GM12878 (cell line): ENCODE data around the gene GOSR1. TPM values are rescaled to one million over a fixed set of nuclear protein-coding genes. Genes with fewer than 3 reads are reported as not detected.

Source experiments
- ATAC-seq: fragments of 200-7000 bp; cut with Tn5 transposase; 3 replicates; pipeline ENCODE4 v1.9.1; 2020; ENCODE audit warnings: mild to moderate bottlenecking, moderate library complexity
- BruUV-seq: library from RNA; stranded (reverse); fragments of 400-500 nt; replicated peaks from 2 replicates; lab custom pipeline; 2021; lab: Mats Ljungman, UMichigan
- CTCF ChIA-PET: fragments of 300-600 bp; sonication (Branson Sonifier 250); formaldehyde crosslinking; extraction: SDS; loops from one replicate; lab custom pipeline; 2021; ENCODE audit warnings: inconsistent platforms; lab: Yijun Ruan, JAX
- POLR2A ChIA-PET: fragments of 350-600 bp; formaldehyde crosslinking; extraction: SDS; loops from one replicate; lab custom pipeline; 2021; ENCODE audit warnings: inconsistent platforms; lab: Charles Lee
- RAD21 ChIA-PET: fragments of 300-600 bp; sonication (Branson Sonifier 250); formaldehyde crosslinking; loops from one replicate; lab custom pipeline; 2023; ENCODE audit warnings: antibody characterized with exemption; ENCODE audit not compliant: unreplicated experiment; lab: Charles Lee
- SMC1A ChIA-PET: fragments of 300-600 bp; sonication (Branson Sonifier 250); formaldehyde crosslinking; loops from one replicate; lab custom pipeline; 2023; ENCODE audit not compliant: unreplicated experiment, uncharacterized antibody; lab: Charles Lee
- DNase-seq: peaks from one replicate; pipeline ENCODE4 v3.0.0-alpha.2; 2011; ENCODE audit warnings: low read depth, low spot score
- FAIRE-seq: peaks from 3 replicates; lab custom pipeline; 2011; peaks lifted over from hg19 to GRCh38; lab: Jason Lieb, UNC
- H2AFZ ChIP-seq: 2 replicates; pipeline ENCODE4 v1.6.0; 2011; ENCODE audit warnings: low read depth, low read length, control low read depth; ENCODE audit not compliant: control insufficient read depth
- H3K27ac ChIP-seq: 2 replicates; pipeline ENCODE4 v1.5.1; 2011; ENCODE audit warnings: control low read depth; ENCODE audit not compliant: control insufficient read depth, insufficient read depth
- H3K27me3 ChIP-seq, 2 experiments: replicated peaks in 1 of 2; 2 replicates each; pipeline versions ENCODE4 v1.6.0 to v1.6.1; 2011; ENCODE audit warnings: low read length in 1 of 2; ENCODE audit not compliant: control insufficient read depth in 2 of 2, insufficient read depth in 2 of 2
- H3K36me3 ChIP-seq, 2 experiments: 2 replicates each; pipeline ENCODE4 v1.5.1; 2011; ENCODE audit warnings: low read length in 1 of 2; ENCODE audit not compliant: control insufficient read depth in 2 of 2, insufficient read depth in 2 of 2
- H3K4me1 ChIP-seq: 2 replicates; pipeline ENCODE4 v1.6.1; 2011; ENCODE audit warnings: mild to moderate bottlenecking, low read length, moderate library complexity, mixed read lengths; ENCODE audit not compliant: control insufficient read depth, insufficient read depth
- H3K4me2 ChIP-seq: 2 replicates; pipeline ENCODE4 v1.6.0; 2011; ENCODE audit warnings: control low read depth; ENCODE audit not compliant: control insufficient read depth, insufficient read depth
- H3K4me3 ChIP-seq: fragments of 200-600 bp; sonication (generic); 2 replicates; pipeline ENCODE4 v1.5.1; 2016
- H3K79me2 ChIP-seq: 2 replicates; pipeline ENCODE4 v1.6.0; 2011; ENCODE audit warnings: low read length; ENCODE audit not compliant: control insufficient read depth, insufficient read depth
- H3K9ac ChIP-seq: 2 replicates; pipeline ENCODE4 v1.8.0; 2011; ENCODE audit warnings: low read length, control low read depth, mixed read lengths; ENCODE audit not compliant: control insufficient read depth, insufficient read depth
- H3K9me3 ChIP-seq: replicated peaks from 3 replicates; pipeline ENCODE4 v1.5.1; 2011; ENCODE audit warnings: mild to moderate bottlenecking, low read length; ENCODE audit not compliant: control insufficient read depth, insufficient read depth
- H4K20me1 ChIP-seq: 2 replicates; pipeline ENCODE4 v1.6.0; 2011; ENCODE audit not compliant: control insufficient read depth, insufficient read depth
- CBFB ChIP-seq: IDR thresholded peaks from 2 replicates; pipeline ENCODE4 v1.6.1; 2016; ENCODE audit warnings: antibody characterized with exemption, low read depth
- HDAC6 ChIP-seq: fragments of 200-600 bp; sonication (generic); IDR thresholded peaks from one replicate; pipeline ENCODE4 v1.8.0; 2017; ENCODE audit warnings: antibody characterized with exemption; ENCODE audit not compliant: unreplicated experiment
- MYB ChIP-seq: fragments of 150-350 bp; IDR thresholded peaks from 2 replicates; pipeline ENCODE4 v1.6.1; 2014; ENCODE audit warnings: mild to moderate bottlenecking, low read depth, low read length, borderline replicate concordance
- MYC ChIP-seq: IDR thresholded peaks from 2 replicates; pipeline ENCODE4 v1.6.1; 2011; ENCODE audit warnings: mild to moderate bottlenecking, low read length, moderate library complexity, inconsistent platforms; ENCODE audit not compliant: insufficient read depth, insufficient replicate concordance, insufficient read length, severe bottlenecking
- NFYB ChIP-seq: IDR thresholded peaks from 2 replicates; pipeline ENCODE4 v1.6.1; 2011; ENCODE audit warnings: low read depth, mild to moderate bottlenecking, low read length, improper control_type of control experiment, moderate library complexity; ENCODE audit not compliant: insufficient read depth
- NR2C2 ChIP-seq: IDR thresholded peaks from 2 replicates; pipeline ENCODE4 v1.6.1; 2011; ENCODE audit warnings: borderline replicate concordance, low read depth; ENCODE audit not compliant: control insufficient read depth, insufficient read length
- POU2F2 ChIP-seq: IDR thresholded peaks from 3 replicates; pipeline ENCODE4 v1.6.1; 2011; ENCODE audit warnings: low read depth, mild to moderate bottlenecking, low read length, borderline replicate concordance
- SMAD5 ChIP-seq: IDR thresholded peaks from 2 replicates; pipeline ENCODE4 v1.6.1; 2016; ENCODE audit warnings: antibody characterized with exemption, low read depth
- STAT3 ChIP-seq: IDR thresholded peaks from 2 replicates; pipeline ENCODE4 v1.6.1; 2011; ENCODE audit warnings: low read depth, low read length, improper control_type of control experiment
- WGBS: methylation state at CpG from one replicate; pipeline ENCODE4 v1.1.6; 2016; ENCODE audit warnings: low lambda C conversion rate; ENCODE audit not compliant: insufficient replicate concordance, insufficient coverage; ENCODE audit errors: missing lambda C conversion rate; 5-methylcytosine and 5-hydroxymethylcytosine counted together
- in situ Hi-C: fragments of 300-500 bp; cut with MboI; formaldehyde crosslinking; loops from 9 replicates; pipeline ENCODE4 v1.14.3; 2018; ENCODE audit warnings: mixed read lengths
- intact Hi-C: fragments of 100-400 bp; cut with micrococcal nuclease; formaldehyde crosslinking; loops from one replicate; pipeline ENCODE4 v1.14.2; 2022; ENCODE audit not compliant: unreplicated experiment
- polyA plus RNA-seq, 11 experiments: library from polyadenylated mRNA; depleted of rRNA in 4 of 11; unstranded in 6 of 11; stranded (reverse) in 5 of 11; fragments of >200 nt; fragmentation: Nextera tagmentation in 4 of 11; fragmentation: Illumina TruSeq in 1 of 11; extraction: Ambion mirVana in 4 of 11; extraction: Trizol in 1 of 11; gene quantifications; 1 replicate in 1 of 11; 2 replicates in 10 of 11; pipeline versions ENCODE4 v1.2.1 to v1.2.3, GENCODE V29; 2011 to 2016; ENCODE audit warnings: inconsistent platforms in 2 of 11, missing spikeins in 2 of 11, low read depth in 1 of 11
- total RNA-seq, 4 experiments: library from RNA; depleted of rRNA in 3 of 4; stranded (reverse); fragments of >200 nt in 3 of 4; fragmentation: Illumina TruSeq in 1 of 4; extraction: Trizol in 1 of 4; gene quantifications; 2 replicates each; pipeline versions ENCODE4 v1.2.1 to v1.2.3, GENCODE V29; 2013 to 2021
- TF ChIP-seq, protein P1 (sequence below): IDR thresholded peaks from 2 replicates; pipeline ENCODE4 v1.6.1; 2011; ENCODE audit warnings: low read depth, mild to moderate bottlenecking, low read length, moderate library complexity, borderline replicate concordance; ENCODE audit errors: extremely low read depth
- TF ChIP-seq, protein P2 (sequence below): fragments of 450-650 bp; IDR thresholded peaks from 2 replicates; pipeline ENCODE4 v1.6.1; 2018; ENCODE audit warnings: mild to moderate bottlenecking, low read depth, moderate library complexity; ENCODE audit not compliant: partially characterized antibody
- TF ChIP-seq, protein P3 (sequence below): fragments of 450-650 bp; formaldehyde crosslinking; IDR thresholded peaks from 2 replicates; pipeline ENCODE4 v1.4.0; 2022; ENCODE audit warnings: mild to moderate bottlenecking, moderate library complexity

GOSR1 gene
- total and polyA plus RNA-seq, 10 of the 15 experiments (the other 5 are each of a cell fraction or from before 2014, with no cell fraction given), result 21.4 to 99.3 (median 42.9) TPM

DNA sequence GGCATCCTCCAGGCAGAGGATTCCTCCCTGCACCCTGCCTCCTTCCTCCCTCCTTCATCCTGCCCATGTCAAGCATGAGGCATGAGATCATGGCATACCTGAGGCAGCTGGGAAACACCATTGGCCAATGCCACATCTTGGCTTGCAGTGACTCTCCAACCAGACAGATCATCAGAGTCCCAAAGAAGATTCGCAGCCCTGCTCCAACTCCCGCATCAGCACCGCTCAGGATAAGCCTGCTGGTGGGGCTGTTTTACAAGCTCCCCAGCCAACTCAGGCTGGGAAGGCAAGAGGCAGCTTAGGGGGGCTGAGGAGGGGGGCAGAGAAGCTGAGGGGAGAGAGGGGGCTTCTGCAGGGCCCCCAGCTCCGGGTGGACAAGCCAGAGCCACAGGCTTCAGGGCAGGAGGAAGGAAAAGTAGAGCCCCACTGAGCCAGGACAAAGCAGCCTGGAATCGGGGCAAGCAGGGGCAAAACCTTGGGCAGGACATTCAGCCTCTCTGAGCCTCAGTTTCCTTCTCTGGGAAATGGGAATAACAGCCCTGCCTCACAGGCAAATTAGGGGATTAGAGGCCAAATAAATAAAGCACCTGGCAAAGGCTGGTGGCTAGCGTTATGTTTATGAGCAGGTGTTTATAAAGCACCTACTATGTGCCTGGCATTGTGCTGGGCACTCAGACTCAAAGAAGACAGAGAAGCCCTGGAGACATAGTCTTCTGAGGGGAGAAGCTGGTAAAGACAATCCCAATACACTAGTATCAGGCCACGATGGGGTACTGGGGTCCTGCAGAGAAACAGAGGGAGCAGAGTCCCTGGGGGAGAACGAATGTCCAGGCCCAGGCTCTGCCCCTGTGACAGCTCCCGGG lies 88.1 kb downstream of the GOSR1 start:
- H3K9ac ChIP-seq, result no peak overlapping the region
- no peak overlapping the region for H3K4me3 ChIP-seq
- no peak overlapping the region for H3K27ac ChIP-seq
- no peaks in the 10 kb centered on the region for H3K9me3 ChIP-seq
- intact Hi-C loops (no loop called here), in situ Hi-C loops (no loop called here)
- H2AFZ ChIP-seq, result no peak overlapping the region
- no TSS peak for BruUV-seq
- SMC1A ChIA-PET, result no interaction called here
- 32% methylated on average over 9 of the region's 9 CpGs for WGBS
- FAIRE-seq, result no peak
- H3K4me1 ChIP-seq, result no peaks in the 10 kb centered on the region
- no peaks in the 10 kb centered on the region for H4K20me1 ChIP-seq
- no peak overlapping the region for H3K4me2 ChIP-seq
- no peak for ATAC-seq
- POLR2A ChIA-PET, result no interaction called here
- H3K36me3 ChIP-seq, result no peaks in the 10 kb centered on the region
- RAD21 ChIA-PET, result interaction anchor here (0.6 kb wide), 1 partner anchor 183 kb away, joined by 4 read pairs; no protein-coding TSS in a partner anchor
- CTCF ChIA-PET, result no interaction called here
- H3K27me3 ChIP-seq, result no peaks in the 10 kb centered on the region; a peak in 1 of 4 replicates
- no peak for DNase-seq
- no peaks in the 10 kb centered on the region for H3K79me2 ChIP-seq
- TF ChIP-seq CBFB (no peak), NFYB (no peak), NR2C2 (no peak), MYB (no peak), STAT3 (no peak), SMAD5 (no peak), MYC (no peak), POU2F2 (no peak), HDAC6 (no peak)
- TF ChIP-seq, protein P1, sequence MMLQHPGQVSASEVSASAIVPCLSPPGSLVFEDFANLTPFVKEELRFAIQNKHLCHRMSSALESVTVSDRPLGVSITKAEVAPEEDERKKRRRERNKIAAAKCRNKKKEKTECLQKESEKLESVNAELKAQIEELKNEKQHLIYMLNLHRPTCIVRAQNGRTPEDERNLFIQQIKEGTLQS, result no peak
- TF ChIP-seq, protein P2, sequence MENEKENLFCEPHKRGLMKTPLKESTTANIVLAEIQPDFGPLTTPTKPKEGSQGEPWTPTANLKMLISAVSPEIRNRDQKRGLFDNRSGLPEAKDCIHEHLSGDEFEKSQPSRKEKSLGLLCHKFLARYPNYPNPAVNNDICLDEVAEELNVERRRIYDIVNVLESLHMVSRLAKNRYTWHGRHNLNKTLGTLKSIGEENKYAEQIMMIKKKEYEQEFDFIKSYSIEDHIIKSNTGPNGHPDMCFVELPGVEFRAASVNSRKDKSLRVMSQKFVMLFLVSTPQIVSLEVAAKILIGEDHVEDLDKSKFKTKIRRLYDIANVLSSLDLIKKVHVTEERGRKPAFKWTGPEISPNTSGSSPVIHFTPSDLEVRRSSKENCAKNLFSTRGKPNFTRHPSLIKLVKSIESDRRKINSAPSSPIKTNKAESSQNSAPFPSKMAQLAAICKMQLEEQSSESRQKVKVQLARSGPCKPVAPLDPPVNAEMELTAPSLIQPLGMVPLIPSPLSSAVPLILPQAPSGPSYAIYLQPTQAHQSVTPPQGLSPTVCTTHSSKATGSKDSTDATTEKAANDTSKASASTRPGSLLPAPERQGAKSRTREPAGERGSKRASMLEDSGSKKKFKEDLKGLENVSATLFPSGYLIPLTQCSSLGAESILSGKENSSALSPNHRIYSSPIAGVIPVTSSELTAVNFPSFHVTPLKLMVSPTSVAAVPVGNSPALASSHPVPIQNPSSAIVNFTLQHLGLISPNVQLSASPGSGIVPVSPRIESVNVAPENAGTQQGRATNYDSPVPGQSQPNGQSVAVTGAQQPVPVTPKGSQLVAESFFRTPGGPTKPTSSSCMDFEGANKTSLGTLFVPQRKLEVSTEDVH, result no peak
- TF ChIP-seq, protein P3, sequence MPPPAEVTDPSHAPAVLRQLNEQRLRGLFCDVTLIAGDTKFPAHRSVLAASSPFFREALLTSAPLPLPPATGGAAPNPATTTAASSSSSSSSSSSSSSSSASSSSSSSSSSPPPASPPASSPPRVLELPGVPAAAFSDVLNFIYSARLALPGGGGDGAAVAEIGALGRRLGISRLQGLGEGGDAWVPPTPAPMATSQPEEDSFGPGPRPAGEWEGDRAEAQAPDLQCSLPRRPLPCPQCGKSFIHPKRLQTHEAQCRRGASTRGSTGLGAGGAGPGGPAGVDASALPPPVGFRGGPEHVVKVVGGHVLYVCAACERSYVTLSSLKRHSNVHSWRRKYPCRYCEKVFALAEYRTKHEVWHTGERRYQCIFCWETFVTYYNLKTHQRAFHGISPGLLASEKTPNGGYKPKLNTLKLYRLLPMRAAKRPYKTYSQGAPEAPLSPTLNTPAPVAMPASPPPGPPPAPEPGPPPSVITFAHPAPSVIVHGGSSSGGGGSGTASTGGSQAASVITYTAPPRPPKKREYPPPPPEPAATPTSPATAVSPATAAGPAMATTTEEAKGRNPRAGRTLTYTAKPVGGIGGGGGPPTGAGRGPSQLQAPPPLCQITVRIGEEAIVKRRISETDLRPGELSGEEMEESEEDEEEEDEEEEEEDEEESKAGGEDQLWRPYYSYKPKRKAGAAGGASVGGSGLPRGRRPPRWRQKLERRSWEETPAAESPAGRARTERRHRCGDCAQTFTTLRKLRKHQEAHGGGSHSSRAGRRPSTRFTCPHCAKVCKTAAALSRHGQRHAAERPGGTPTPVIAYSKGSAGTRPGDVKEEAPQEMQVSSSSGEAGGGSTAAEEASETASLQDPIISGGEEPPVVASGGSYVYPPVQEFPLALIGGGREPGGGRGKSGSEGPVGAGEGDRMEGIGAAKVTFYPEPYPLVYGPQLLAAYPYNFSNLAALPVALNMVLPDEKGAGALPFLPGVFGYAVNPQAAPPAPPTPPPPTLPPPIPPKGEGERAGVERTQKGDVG (CRISPR knock-in tag), result no peak
